PC-9 (cell line): ENCODE measurements around the gene KIAA1328.

Experiments
- EZH2 ChIP-seq: fragments of 200-600 bp; sonication (generic); IDR thresholded peaks from 2 replicates; pipeline ENCODE4 v1.8.0; 2017; ENCODE audit warnings: antibody characterized with exemption, low read depth
- TF ChIP-seq, protein P1 (sequence below): fragments of 200-600 bp; sonication (generic); conservative IDR thresholded peaks from 2 replicates; pipeline ENCODE4 v1.6.1; 2017; ENCODE audit warnings: mixed run types, antibody characterized with exemption, mild to moderate bottlenecking, moderate library complexity

- TF ChIP-seq, protein P1, sequence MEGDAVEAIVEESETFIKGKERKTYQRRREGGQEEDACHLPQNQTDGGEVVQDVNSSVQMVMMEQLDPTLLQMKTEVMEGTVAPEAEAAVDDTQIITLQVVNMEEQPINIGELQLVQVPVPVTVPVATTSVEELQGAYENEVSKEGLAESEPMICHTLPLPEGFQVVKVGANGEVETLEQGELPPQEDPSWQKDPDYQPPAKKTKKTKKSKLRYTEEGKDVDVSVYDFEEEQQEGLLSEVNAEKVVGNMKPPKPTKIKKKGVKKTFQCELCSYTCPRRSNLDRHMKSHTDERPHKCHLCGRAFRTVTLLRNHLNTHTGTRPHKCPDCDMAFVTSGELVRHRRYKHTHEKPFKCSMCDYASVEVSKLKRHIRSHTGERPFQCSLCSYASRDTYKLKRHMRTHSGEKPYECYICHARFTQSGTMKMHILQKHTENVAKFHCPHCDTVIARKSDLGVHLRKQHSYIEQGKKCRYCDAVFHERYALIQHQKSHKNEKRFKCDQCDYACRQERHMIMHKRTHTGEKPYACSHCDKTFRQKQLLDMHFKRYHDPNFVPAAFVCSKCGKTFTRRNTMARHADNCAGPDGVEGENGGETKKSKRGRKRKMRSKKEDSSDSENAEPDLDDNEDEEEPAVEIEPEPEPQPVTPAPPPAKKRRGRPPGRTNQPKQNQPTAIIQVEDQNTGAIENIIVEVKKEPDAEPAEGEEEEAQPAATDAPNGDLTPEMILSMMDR, result no peak
- no peak for TF ChIP-seq EZH2
Measured at GRCh38 chr18:36830158-36830495, 1.2 kb downstream of the KIAA1328 start.
